Astrocyte (in vitro differentiated cells and primary cell): ENCODE measurements around the gene AP4B1.

Experiments
- CTCF ChIP-seq: IDR thresholded peaks from 2 replicates; pipeline ENCODE4 v1.5.1; 2011; ENCODE audit warnings: low read depth, mild to moderate bottlenecking, inconsistent platforms, low read length, moderate library complexity; ENCODE audit not compliant: insufficient read depth
- EZH2 ChIP-seq: IDR thresholded peaks from 2 replicates; pipeline ENCODE4 v1.6.1; 2012; ENCODE audit warnings: mild to moderate bottlenecking, low read length, inconsistent platforms; ENCODE audit not compliant: insufficient read depth

GRCh38 chr1:113886417-113887401, 17.9 kb downstream of the AP4B1 start:
- no peak for TF ChIP-seq CTCF
- no peak for TF ChIP-seq EZH2
